Ovary (tissue), 9 donors: ENCODE data around the gene FHOD3. TPM values are rescaled to one million over a fixed set of nuclear protein-coding genes. Genes with fewer than 3 reads are reported as not detected.

Experiments used
- DNase-seq, 5 donors: peaks; one replicate each; pipeline ENCODE4 v3.0.0-alpha.2; 2019 to 2020
- H3K27ac ChIP-seq, 2 donors: fragments of 200-600 bp; one replicate each; pipeline versions ENCODE4 v1.5.1 to v1.8.0; 2019 to 2022
- H3K27me3 ChIP-seq: fragments of 200-600 bp; one replicate; pipeline ENCODE4 v1.8.0; 2022
- H3K36me3 ChIP-seq: fragments of 200-600 bp; sonication (generic); one replicate; pipeline ENCODE4 v1.5.1; 2019
- H3K4me1 ChIP-seq: one replicate; pipeline ENCODE4 v1.8.1; 2013; ENCODE audit warnings: mild to moderate bottlenecking, moderate library complexity; ENCODE audit not compliant: insufficient read depth
- H3K4me3 ChIP-seq: fragments of 200-600 bp; sonication (generic); one replicate; pipeline ENCODE4 v1.5.1; 2017
- H3K9me3 ChIP-seq, 2 donors: fragments of 200-600 bp in 1 of 2; sonication (generic) in 1 of 2; one replicate each; pipeline versions ENCODE4 v1.5.1 to v1.8.1; 2013 to 2019; ENCODE audit warnings: mild to moderate bottlenecking in 1 of 2, moderate library complexity in 1 of 2
- CTCF ChIP-seq, 3 donors: fragments of 450-650 bp in 2 of 3; fragments of 200-600 bp in 1 of 3; IDR thresholded peaks; one replicate each; pipeline versions ENCODE4 v1.5.1 to v1.8.0; 2016 to 2022; ENCODE audit warnings: antibody characterized with exemption in 3 of 3, mild to moderate bottlenecking in 1 of 3
- EP300 ChIP-seq: sonication (generic); formaldehyde crosslinking; IDR thresholded peaks from one replicate; pipeline ENCODE4 v1.6.1; 2017; ENCODE audit warnings: antibody characterized with exemption
- POLR2A ChIP-seq: fragments of 450-650 bp; IDR thresholded peaks from one replicate; pipeline ENCODE4 v1.6.1; 2017; ENCODE audit warnings: antibody characterized with exemption, mild to moderate bottlenecking, moderate library complexity
- WGBS, 3 donors: extraction: QIAGEN DNeasy Blood & Tissue Kit in 1 of 3; methylation state at CpG; one replicate each; pipeline versions ENCODE4 v1.1.5 to v1.1.7; 2013 to 2017; 5-methylcytosine and 5-hydroxymethylcytosine counted together
- intact Hi-C, 4 donors: fragments of 100-400 bp; cut with DNase I; formaldehyde crosslinking; loops; one replicate each; pipeline versions ENCODE4 v1.11.0 to v1.15.1; 2022 to 2023
- polyA plus RNA-seq, 2 donors: library from polyadenylated mRNA; stranded (reverse); fragments of 200-250 nt in 1 of 2; fragments of 350-450 nt in 1 of 2; fragmentation: Illumina TruSeq in 1 of 2; extraction: RNeasy Lipid Tissue Mini Kit (QIAGEN cat#74804) in 1 of 2; gene quantifications; one replicate each; pipeline ENCODE4 v1.2.3, GENCODE V29; 2013 to 2014
- total RNA-seq, 7 donors: library from RNA; depleted of rRNA in 2 of 7; stranded (reverse); fragments of >200 nt in 2 of 7; fragmentation: NEBNext Ultra II Directional in 3 of 7; extraction: Animal tissue kit (Norgen Biotek cat#: 25700) in 3 of 7; gene quantifications; one replicate each; pipeline versions ENCODE4 v1.1.0 to v1.2.4, GENCODE V29; 2016 to 2023
- donor health status: DM: no; HTN: no; CAD: no; lungs with moderate emphysema.
- donor health status: DM: no; HTN: no; CAD: no.
- donor health status: Bipolar disorder and iron deficiency.
- donor health status: DM: yes; HTN: yes; CAD: no.
- donor health status: DM: no; HTN: no; CAD: no.
- donor health status: DM: yes; HTN: yes; CAD: no.

FHOD3 gene
- total and polyA plus RNA-seq, 9 donors = 3.5 to 62.5 (median 11.0) TPM

DNA sequence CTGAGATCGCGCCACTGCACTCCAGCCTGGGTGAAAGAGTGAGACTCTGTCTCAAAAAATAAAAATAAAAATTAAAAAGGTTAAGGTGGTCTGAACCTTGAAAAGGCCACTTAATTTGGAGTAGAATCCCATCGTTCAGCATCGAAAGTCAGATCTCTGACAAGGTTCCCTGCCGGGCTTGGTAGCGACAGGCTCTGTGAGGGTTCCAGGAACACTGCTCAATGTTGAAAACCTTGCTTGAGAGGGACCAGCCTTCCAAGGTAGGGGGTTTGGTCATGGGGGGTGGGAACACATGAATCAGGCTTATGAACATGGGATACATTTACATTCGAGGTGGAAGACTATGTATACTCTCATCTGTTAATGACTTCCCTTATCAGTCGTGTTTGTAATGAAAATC is 232.2 kb downstream of the FHOD3 start:
- 94 to 97% (median 94%) methylated on average over 8 of the region's 8 CpGs for WGBS, 3 donors
- no peak overlapping the region for H3K27ac ChIP-seq
- H3K9me3 ChIP-seq = no peaks in the 10 kb centered on the region
- intact Hi-C loops = loop anchor here in 1 of 4 donors (5.0 kb wide), 1 partner anchor 162 kb away; no protein-coding TSS in a partner anchor
- H3K4me1 ChIP-seq = no peaks in the 10 kb centered on the region
- no peaks in the 10 kb centered on the region for H3K27me3 ChIP-seq
- TF ChIP-seq EP300 (no peak), CTCF (IDR thresholded peaks at IDR 0.05) (no peak)
- H3K4me3 ChIP-seq = no peak overlapping the region
- DNase-seq = no peak
- no peaks in the 10 kb centered on the region for H3K36me3 ChIP-seq

- no peak for TF ChIP-seq CTCF (IDR thresholded peaks at IDR 0.05)
- no peaks in the 10 kb centered on the region for H3K36me3 ChIP-seq
- WGBS, 3 donors = 85 to 93% (median 91%) methylated on average over 4 of the region's 4 CpGs
- no peaks in the 10 kb centered on the region for H3K4me1 ChIP-seq
- H3K4me3 ChIP-seq = no peak overlapping the region
- H3K27me3 ChIP-seq = no peaks in the 10 kb centered on the region
- H3K27ac ChIP-seq = no peak overlapping the region
- intact Hi-C loops = no loop called here
- H3K9me3 ChIP-seq = no peaks in the 10 kb centered on the region
- DNase-seq = no peak
These were observed 233.3 kb downstream of the FHOD3 start for GRCh38 chr18:36530676-36531405.

DNA sequence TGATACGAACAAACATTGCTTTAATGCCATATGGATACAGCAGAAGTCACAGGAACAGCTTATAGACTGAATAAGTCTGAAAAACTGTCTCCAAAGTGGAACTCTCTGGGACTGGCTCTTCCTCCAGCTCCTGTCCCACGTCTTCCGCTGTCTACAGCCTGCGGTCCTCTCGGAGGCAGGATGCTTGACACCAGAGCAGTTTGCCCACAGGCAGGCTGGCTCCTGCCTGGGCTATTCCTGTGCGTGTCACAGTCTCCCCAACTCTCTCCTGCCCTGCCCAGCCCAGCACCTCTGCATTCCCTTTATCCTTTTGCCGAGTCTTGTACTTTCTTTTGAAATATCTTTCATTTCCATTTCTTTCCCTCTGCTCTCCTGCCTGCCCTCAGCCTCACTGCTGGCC is 234.1 kb downstream of the FHOD3 start:
- no peaks in the 10 kb centered on the region for H3K27me3 ChIP-seq
- no peaks in the 10 kb centered on the region for H3K36me3 ChIP-seq
- TF ChIP-seq POLR2A (no peak), CTCF (IDR thresholded peaks at IDR 0.05) (no peak), EP300 (no peak)
- no peak overlapping the region for H3K4me3 ChIP-seq
- intact Hi-C loops = no loop called here
- DNase-seq = no peak
- H3K27ac ChIP-seq = no peak overlapping the region
- 87 to 97% (median 95%) methylated on average over 7 of the region's 7 CpGs for WGBS, 3 donors
- H3K9me3 ChIP-seq = no peaks in the 10 kb centered on the region
- H3K4me1 ChIP-seq = no peaks in the 10 kb centered on the region

DNA sequence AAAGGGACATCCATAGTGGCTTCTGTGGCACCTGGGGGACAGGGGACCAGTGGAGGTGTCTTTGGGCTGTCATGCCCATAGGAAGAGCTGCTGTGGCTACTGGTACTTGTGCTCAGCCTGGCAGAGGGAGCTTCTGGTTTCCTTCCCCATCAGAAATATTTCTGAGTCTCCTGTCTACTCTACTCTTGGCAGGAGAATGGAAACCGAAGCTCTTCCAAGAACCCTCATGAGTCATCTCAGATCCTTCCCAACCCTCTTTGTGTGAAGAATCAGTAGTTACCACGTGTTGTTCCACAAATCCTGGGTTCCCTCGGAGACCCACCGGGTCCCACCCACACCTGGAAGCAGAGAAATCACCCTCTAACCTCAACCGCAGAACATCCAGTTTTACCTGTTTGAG is 234.9 kb downstream of the FHOD3 start:
- no peak overlapping the region for H3K4me3 ChIP-seq
- H3K4me1 ChIP-seq = no peaks in the 10 kb centered on the region
- H3K27ac ChIP-seq = no peak overlapping the region
- no peaks in the 10 kb centered on the region for H3K36me3 ChIP-seq
- TF ChIP-seq POLR2A (no peak), CTCF (IDR thresholded peaks at IDR 0.05) (no peak), EP300 (no peak)
- WGBS, 3 donors = 82 to 91% (median 85%) methylated on average over 5 of the region's 5 CpGs
- DNase-seq = no peak
- no peaks in the 10 kb centered on the region for H3K27me3 ChIP-seq
- intact Hi-C loops = no loop called here
- no peaks in the 10 kb centered on the region for H3K9me3 ChIP-seq
